Transverse colon (tissue), 4 donors: ENCODE results near the gene MTNR1A. TPM values are rescaled to one million over a fixed set of nuclear protein-coding genes. Genes with fewer than 3 reads are reported as not detected.

Experiments used
- DNase-seq: peaks from one replicate; pipeline ENCODE4 v3.0.0-alpha.2; 2019
- H3K27ac ChIP-seq, 4 donors: fragments of 200-600 bp; sonication (generic); 2 replicates each; pipeline ENCODE4 v1.5.1; 2016 to 2018; ENCODE audit warnings: inconsistent platforms in 4 of 4
- H3K27me3 ChIP-seq: fragments of 200-600 bp; sonication (generic); 2 replicates; pipeline ENCODE4 v1.5.1; 2017; ENCODE audit warnings: inconsistent platforms
- H3K36me3 ChIP-seq, 4 donors: fragments of 200-600 bp; sonication (generic); 2 replicates each; pipeline ENCODE4 v1.5.1; 2017 to 2019; ENCODE audit warnings: inconsistent platforms in 4 of 4
- H3K4me1 ChIP-seq, 4 donors: fragments of 200-600 bp; sonication (generic); 2 replicates each; pipeline ENCODE4 v1.5.1; 2017 to 2020; ENCODE audit warnings: inconsistent platforms in 4 of 4
- H3K4me3 ChIP-seq, 4 donors: fragments of 200-600 bp; sonication (generic); 1 replicate in 1 of 4; 2 replicates in 3 of 4; pipeline versions ENCODE4 v1.5.1 to v1.6.1; 2017 to 2019; ENCODE audit warnings: inconsistent platforms in 4 of 4
- H3K9me3 ChIP-seq, 2 donors: fragments of 200-600 bp; sonication (generic); 2 replicates each; pipeline ENCODE4 v1.5.1; 2017 to 2019; ENCODE audit warnings: inconsistent platforms in 2 of 2
- CTCF ChIP-seq, 5 experiments: fragments of 200-600 bp in 3 of 5; fragments of 450-650 bp in 2 of 5; sonication (generic) in 3 of 5; IDR thresholded peaks; 1 replicate in 2 of 5; 2 replicates in 3 of 5; pipeline ENCODE4 v1.5.1; 2016 to 2017; ENCODE audit warnings: antibody characterized with exemption in 5 of 5, inconsistent platforms in 3 of 5, mild to moderate bottlenecking in 2 of 5, moderate library complexity in 1 of 5
- EP300 ChIP-seq: sonication (generic); formaldehyde crosslinking; IDR thresholded peaks from one replicate; pipeline ENCODE4 v1.6.1; 2017; ENCODE audit warnings: antibody characterized with exemption, low read depth
- POLR2A ChIP-seq: fragments of 450-650 bp; IDR thresholded peaks from one replicate; pipeline ENCODE4 v1.6.1; 2016; ENCODE audit warnings: antibody characterized with exemption, mild to moderate bottlenecking, moderate library complexity
- POLR2AphosphoS5 ChIP-seq, 3 donors: sonication (generic); formaldehyde crosslinking; IDR thresholded peaks; one replicate each; pipeline ENCODE4 v1.6.1; 2016; ENCODE audit warnings: antibody characterized with exemption in 3 of 3
- WGBS, 2 donors: methylation state at CpG; one replicate each; pipeline ENCODE4 v1.1.5; 2018; ENCODE audit warnings: low coverage in 1 of 2; 5-methylcytosine and 5-hydroxymethylcytosine counted together
- in situ Hi-C, 4 donors: fragments of 200-750 bp; cut with MboI; loops; one replicate each; pipeline versions ENCODE4 v1.15.0 to v1.15.1; 2017; ENCODE audit warnings: low sequenced_read_pairs in 3 of 4, low pct_ligation_motif_present in 1 of 4, low pct_unique_long_range_greater_than_20kb in 1 of 4
- intact Hi-C: fragments of 100-400 bp; cut with DNase I; formaldehyde crosslinking; loops from one replicate; pipeline ENCODE4 v1.15.1; 2023; ENCODE audit warnings: low total_unique reads
- total RNA-seq, 4 donors: library from RNA; depleted of rRNA; stranded (reverse); fragments of >200 nt; gene quantifications; one replicate each; pipeline ENCODE4 v1.1.0, GENCODE V29; 2016

The MTNR1A gene
- total RNA-seq, 4 donors from 2014 or later, result 7.0 TPM; not detected in 2

GRCh38 chr4:186501554-186501953 is 53.8 kb downstream of the MTNR1A start:
- no peaks in the 10 kb centered on the region for H3K36me3 ChIP-seq
- no peak for TF ChIP-seq POLR2AphosphoS5 (IDR thresholded peaks at IDR 0.05)
- no peak for TF ChIP-seq EP300
- no peak for TF ChIP-seq POLR2A
- H3K27me3 ChIP-seq, result no peaks in the 10 kb centered on the region
- in situ Hi-C loops (no loop called here), intact Hi-C loops (no loop called here)
- no peak overlapping the region for H3K4me3 ChIP-seq
- DNase-seq, result no peak
- H3K9me3 ChIP-seq, result no peaks in the 10 kb centered on the region
- H3K4me1 ChIP-seq, result no peaks in the 10 kb centered on the region
- no peak overlapping the region for H3K27ac ChIP-seq
- 86% methylated on average over 8 of the region's 8 CpGs; no CpG with 5 or more reads in 1 of the 2 donors for WGBS, 2 donors

- TF ChIP-seq POLR2AphosphoS5 (IDR thresholded peaks at IDR 0.05) (no peak), CTCF (IDR thresholded peaks at IDR 0.05) (no peak), POLR2A (no peak), EP300 (no peak)
- no peak for DNase-seq
- 83 to 91% methylated on average over 31 to 39 of the region's 39 CpGs for WGBS, 2 donors
These were observed 54.6 kb downstream of the MTNR1A start for GRCh38 chr4:186500721-186501304.

GRCh38 chr4:186499467-186499866 is 55.9 kb downstream of the MTNR1A start:
- intact Hi-C loops, result no loop called here
- WGBS, 2 donors, result 81 to 92% methylated on average over 3 to 4 of the region's 4 CpGs
- in situ Hi-C loops, result no loop called here

More at GRCh38 chr4:186500721-186501304, 54.6 kb downstream of the MTNR1A start:
- intact Hi-C loops (no loop called here), in situ Hi-C loops (no loop called here)
- no peaks in the 10 kb centered on the region for H3K4me1 ChIP-seq
- no peak overlapping the region for H3K4me3 ChIP-seq
- no peaks in the 10 kb centered on the region for H3K27me3 ChIP-seq
- H3K36me3 ChIP-seq, result no peaks in the 10 kb centered on the region
- H3K9me3 ChIP-seq, result no peaks in the 10 kb centered on the region
- H3K27ac ChIP-seq, result no peak overlapping the region

GRCh38 chr4:186497043-186497442 is 58.3 kb downstream of the MTNR1A start:
- no peak for TF ChIP-seq EP300
- no peak for TF ChIP-seq POLR2AphosphoS5 (IDR thresholded peaks at IDR 0.05)
- no peak for TF ChIP-seq POLR2A
- no peak for TF ChIP-seq CTCF (IDR thresholded peaks at IDR 0.05)
- 93 to 100% methylated on average over 2 to 8 of the region's 8 CpGs for WGBS, 2 donors

More at GRCh38 chr4:186499467-186499866, 55.9 kb downstream of the MTNR1A start:
- Histone ChIP-seq H3K27me3 (no peaks in the 10 kb centered on the region), H3K9me3 (peaks cover 0 to 3% of the 10 kb centered on the region in 2 donors), H3K4me3 (no peak overlapping the region), H3K36me3 (no peaks in the 10 kb centered on the region), H3K4me1 (no peaks in the 10 kb centered on the region), H3K27ac (no peak overlapping the region)
- DNase-seq, result no peak
- TF ChIP-seq POLR2AphosphoS5 (IDR thresholded peaks at IDR 0.05) (no peak), CTCF (IDR thresholded peaks at IDR 0.05) (no peak), EP300 (no peak)

GRCh38 chr4:186494496-186494895 is 60.9 kb downstream of the MTNR1A start:
- intact Hi-C loops (no loop called here), in situ Hi-C loops (no loop called here)
- TF ChIP-seq CTCF (IDR thresholded peaks at IDR 0.05), result no peak
- no peak for TF ChIP-seq POLR2AphosphoS5 (IDR thresholded peaks at IDR 0.05)
- Histone ChIP-seq H3K27me3 (no peaks in the 10 kb centered on the region), H3K9me3 (peaks cover 3% of the 10 kb centered on the region in 2 donors), H3K36me3 (no peaks in the 10 kb centered on the region), H3K4me1 (no peaks in the 10 kb centered on the region), H3K4me3 (no peak overlapping the region), H3K27ac (no peak overlapping the region)
- no peak for DNase-seq
- whole genome bisulfite sequencing, 2 donors, result 92 to 100% methylated on average over 1 of the region's 1 CpG

More at GRCh38 chr4:186497043-186497442, 58.3 kb downstream of the MTNR1A start:
- Histone ChIP-seq H3K36me3 (no peaks in the 10 kb centered on the region), H3K4me1 (no peaks in the 10 kb centered on the region), H3K27me3 (no peaks in the 10 kb centered on the region), H3K4me3 (no peak overlapping the region), H3K9me3 (peaks cover 0 to 3% of the 10 kb centered on the region in 2 donors), H3K27ac (no peak overlapping the region)
- no peak for DNase-seq
- in situ Hi-C loops (no loop called here), intact Hi-C loops (no loop called here)
